Measurements from ENCODE around the gene PSMC1. TPM values are rescaled to one million over a fixed set of nuclear protein-coding genes. Genes with fewer than 3 reads are reported as not detected.
A peak's percentile ranks its signal among the peaks of the same experiment; 100 is the strongest.
"Not testable (repeated sequence)": the region's sequence is repeated elsewhere in the genome, so short reads cannot be mapped to it uniquely, and the experiment has no call there.

The PSMC1 gene
- total RNA-seq, result 162 and 167 TPM in 2 replicates

GRCh38 chr14:90256354-90257131 lies at the start of gene PSMC1:
PSMC1 (plus strand) TSS chr14:90256553; CDS start chr14:90256598, 45 bp downstream.
- Mint-ChIP-seq H3K27me3 (ENCODE audit: low read depth) (no peaks in the 10 kb centered on the region), H3K27ac (peak within 1 kb of the TSS; percentile 93), H3K9me3 (peaks cover 6% of the 10 kb centered on the region), H3K36me3 (ENCODE audit: low read depth) (peaks cover 42% of the 10 kb centered on the region), H3K4me1 (ENCODE audit: low read depth) (peaks cover 19% of the 10 kb centered on the region), H3K4me3 (ENCODE audit: low read depth) (peak within 1 kb of the TSS; percentile 98)
- DNase-seq (ENCODE audit: low spot score), result peak; percentile 83
- intact Hi-C loops (cut with micrococcal nuclease), result loop anchor here (1.0 to 5.0 kb wide), 6 partner anchors 18 to 299 kb away; partner anchors contain the start of genes NRDE2 and TDP1

DNA sequence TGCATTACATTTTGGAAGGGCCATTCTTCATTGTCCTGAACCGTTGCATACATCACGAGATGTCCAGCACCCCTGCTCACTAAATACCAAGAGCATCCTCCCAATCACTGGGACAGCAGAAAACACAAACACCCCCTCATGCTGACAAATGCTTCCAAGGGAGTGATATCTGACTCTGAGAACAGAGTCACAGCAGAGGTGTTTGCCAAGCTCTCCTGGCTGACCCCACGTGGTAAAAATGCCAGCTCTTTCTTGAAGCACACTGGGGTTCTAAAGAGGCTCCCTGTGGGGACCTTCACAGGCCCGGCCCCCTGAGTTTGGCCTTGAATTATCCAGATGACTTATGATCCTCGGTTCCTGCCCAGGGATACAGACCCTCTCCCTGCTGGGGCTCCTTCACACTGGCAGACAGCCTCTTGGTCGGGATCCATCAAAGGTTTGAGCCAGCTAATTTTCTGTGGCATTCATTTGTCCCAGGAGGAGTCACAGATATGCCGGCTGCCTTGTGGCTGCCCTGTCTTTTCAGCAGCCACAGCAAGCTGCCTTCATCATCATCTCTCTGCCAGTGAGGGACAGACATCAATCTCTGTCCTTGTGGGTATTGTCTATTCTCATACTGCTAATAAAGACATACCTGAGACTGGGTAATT lies 43.1 kb upstream of the PSMC1 start:
- H3K4me1 Mint-ChIP-seq (ENCODE audit: low read depth), result no peaks in the 10 kb centered on the region
- no peak overlapping the region for H3K27ac Mint-ChIP-seq
- H3K27me3 Mint-ChIP-seq (ENCODE audit: low read depth), result no peaks in the 10 kb centered on the region
- no peak for DNase-seq (ENCODE audit: low spot score)
- intact Hi-C loops (cut with micrococcal nuclease), result no loop called here
- no peaks in the 10 kb centered on the region for H3K9me3 Mint-ChIP-seq
- no peaks in the 10 kb centered on the region for H3K36me3 Mint-ChIP-seq (ENCODE audit: low read depth)
- H3K4me3 Mint-ChIP-seq (ENCODE audit: low read depth), result no peak overlapping the region

DNA sequence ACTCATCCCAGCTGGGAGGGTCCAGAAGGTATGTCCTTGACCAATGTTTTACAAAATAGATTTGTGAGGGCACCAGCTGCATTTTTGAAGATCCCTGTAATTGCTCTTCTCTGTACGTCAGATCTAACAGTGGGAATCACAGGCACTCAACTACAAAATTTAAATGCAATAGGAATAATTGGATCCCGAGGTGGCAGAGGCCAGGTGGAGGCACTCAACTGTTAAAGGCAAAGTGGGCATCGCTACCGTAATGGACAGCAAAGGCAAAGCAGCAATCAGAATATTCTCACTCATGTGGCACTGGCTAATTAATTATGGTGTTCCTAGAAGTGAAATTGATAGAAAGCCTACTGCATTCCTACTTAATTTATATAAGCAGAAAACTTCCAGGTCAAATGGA lies 27.9 kb upstream of the PSMC1 start:
- H3K9me3 Mint-ChIP-seq, result peaks cover 4% of the 10 kb centered on the region
- no peaks in the 10 kb centered on the region for H3K4me1 Mint-ChIP-seq (ENCODE audit: low read depth)
- no peak overlapping the region for H3K4me3 Mint-ChIP-seq (ENCODE audit: low read depth)
- H3K27me3 Mint-ChIP-seq (ENCODE audit: low read depth), result peaks cover 6% of the 10 kb centered on the region
- no peaks in the 10 kb centered on the region for H3K36me3 Mint-ChIP-seq (ENCODE audit: low read depth)
- H3K27ac Mint-ChIP-seq, result no peak overlapping the region
- intact Hi-C loops (cut with micrococcal nuclease), result no loop called here
- DNase-seq (ENCODE audit: low spot score), result no peak

DNA sequence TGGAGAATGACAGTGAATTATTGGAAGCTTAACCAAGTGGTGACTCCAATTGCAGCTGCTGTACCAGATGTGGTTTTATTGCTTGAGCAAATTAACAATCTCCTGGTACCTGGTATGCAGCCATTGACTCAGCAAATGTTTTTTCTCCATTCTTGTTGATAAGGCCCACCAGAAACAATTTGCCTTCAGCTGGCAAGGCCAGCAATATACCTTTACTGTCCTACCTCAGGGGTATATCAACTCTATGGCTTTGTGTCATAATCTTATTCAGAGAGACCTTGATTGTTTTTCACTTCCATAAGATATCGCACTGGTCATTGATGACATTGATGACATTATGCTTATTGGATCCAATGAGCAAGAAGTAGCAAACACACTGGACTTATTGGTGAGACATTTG lies 26.4 kb upstream of the PSMC1 start:
- not testable (repeated sequence) for H3K4me1 Mint-ChIP-seq (ENCODE audit: low read depth); DNase-seq (ENCODE audit: low spot score); H3K27ac Mint-ChIP-seq

DNA sequence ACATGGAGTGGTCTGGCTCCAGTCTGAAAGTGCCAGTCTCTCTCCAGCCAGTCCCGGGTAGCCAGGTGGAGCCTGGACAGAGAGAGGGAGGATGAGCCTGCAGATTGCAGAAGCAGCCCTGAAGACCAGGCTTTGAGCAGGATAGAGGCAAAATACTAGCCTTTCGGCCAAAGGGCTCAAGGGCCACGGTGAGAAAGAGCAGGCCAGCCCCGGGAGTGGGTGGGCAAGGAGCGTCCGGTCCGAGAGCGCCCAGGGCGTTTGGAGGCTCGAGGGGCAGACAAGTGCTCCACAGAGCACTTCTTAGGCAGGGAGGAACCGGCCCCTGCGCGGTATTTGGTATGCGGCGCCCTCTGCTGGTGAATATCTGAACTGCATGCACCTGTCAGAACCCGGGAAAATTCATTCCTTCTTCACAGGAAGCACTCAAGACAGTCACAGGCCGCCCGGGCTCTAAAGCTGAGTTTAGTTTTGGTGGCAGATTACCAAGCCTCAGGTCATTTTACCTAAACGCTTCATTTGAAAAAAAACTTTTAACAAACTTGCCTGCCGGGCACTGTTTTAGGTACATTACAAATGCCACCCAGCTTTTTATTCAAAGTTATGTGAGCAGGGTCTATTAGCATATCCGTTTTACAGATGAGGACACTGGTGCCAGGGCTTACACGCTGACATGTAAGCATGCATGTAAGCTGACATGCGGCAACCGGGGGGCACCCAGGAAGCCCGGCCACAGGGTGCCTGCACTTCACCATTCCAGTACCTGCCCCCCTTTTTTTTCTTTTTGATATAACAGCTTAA lies 21.0 kb upstream of the PSMC1 start:
- intact Hi-C loops (cut with micrococcal nuclease), result loop anchor here (1.0 to 10.0 kb wide), 3 partner anchors 171 to 296 kb away; partner anchors contain the start of gene KCNK13
- DNase-seq (ENCODE audit: low spot score), result peak; percentile 58
- Mint-ChIP-seq H3K4me1 (ENCODE audit: low read depth) (peaks cover 3% of the 10 kb centered on the region), H3K4me3 (ENCODE audit: low read depth) (no peak overlapping the region), H3K27me3 (ENCODE audit: low read depth) (peaks cover 9% of the 10 kb centered on the region), H3K36me3 (ENCODE audit: low read depth) (peaks cover 11% of the 10 kb centered on the region), H3K27ac (no peak overlapping the region), H3K9me3 (peaks cover 38% of the 10 kb centered on the region)

More for the DNA sequence above, 26.4 kb upstream of the PSMC1 start:
- not testable (repeated sequence) for H3K9me3 Mint-ChIP-seq; H3K36me3 Mint-ChIP-seq (ENCODE audit: low read depth); H3K4me3 Mint-ChIP-seq (ENCODE audit: low read depth); H3K27me3 Mint-ChIP-seq (ENCODE audit: low read depth)
- intact Hi-C loops (cut with micrococcal nuclease), result loop anchor here (10.0 kb wide), 2 partner anchors 165 to 255 kb away; partner anchors contain the start of gene KCNK13

GRCh38 chr14:90239139-90239538 lies 17.2 kb upstream of the PSMC1 start:
- intact Hi-C loops (cut with micrococcal nuclease), result loop anchor here (10.0 kb wide), 2 partner anchors 174 to 264 kb away; partner anchors contain the start of gene KCNK13
- DNase-seq (ENCODE audit: low spot score), result no peak

GRCh38 chr14:90242444-90242843 lies 13.9 kb upstream of the PSMC1 start:
- Mint-ChIP-seq H3K4me3 (ENCODE audit: low read depth) (no peak overlapping the region), H3K36me3 (ENCODE audit: low read depth) (peaks cover 13% of the 10 kb centered on the region), H3K27ac (no peak overlapping the region), H3K4me1 (ENCODE audit: low read depth) (no peaks in the 10 kb centered on the region), H3K27me3 (ENCODE audit: low read depth) (peaks cover 4% of the 10 kb centered on the region), H3K9me3 (peaks cover 42% of the 10 kb centered on the region)
- intact Hi-C loops (cut with micrococcal nuclease), result no loop called here
- DNase-seq (ENCODE audit: low spot score), result no peak

More at GRCh38 chr14:90239139-90239538, 17.2 kb upstream of the PSMC1 start:
- Mint-ChIP-seq H3K9me3 (peaks cover 48% of the 10 kb centered on the region), H3K4me3 (ENCODE audit: low read depth) (no peak overlapping the region), H3K36me3 (ENCODE audit: low read depth) (peaks cover 14% of the 10 kb centered on the region), H3K27me3 (ENCODE audit: low read depth) (peaks cover 2% of the 10 kb centered on the region), H3K4me1 (ENCODE audit: low read depth) (peaks cover 3% of the 10 kb centered on the region), H3K27ac (no peak overlapping the region)

DNA sequence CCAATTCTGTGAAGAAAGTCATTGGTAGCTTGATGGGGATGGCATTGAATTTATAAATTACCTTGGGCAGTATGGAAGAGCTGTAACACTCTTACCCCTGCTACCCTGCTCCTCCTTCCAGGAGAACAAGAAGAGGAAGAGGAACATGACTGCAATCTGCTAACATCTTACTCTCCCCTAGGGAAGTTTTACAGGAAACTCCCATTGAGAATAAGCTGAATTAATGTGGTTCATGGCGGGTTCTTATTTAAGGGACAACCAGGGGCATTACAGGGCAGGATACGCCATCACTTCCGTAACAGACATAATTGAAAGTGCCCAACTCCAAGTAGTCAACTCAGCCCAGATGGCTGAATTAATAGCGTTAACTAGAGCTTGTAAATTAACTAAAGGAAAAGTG lies 9.4 kb upstream of the PSMC1 start:
- no peaks in the 10 kb centered on the region for H3K4me1 Mint-ChIP-seq (ENCODE audit: low read depth)
- no peak for DNase-seq (ENCODE audit: low spot score)
- H3K4me3 Mint-ChIP-seq (ENCODE audit: low read depth), result no peak overlapping the region
- no peaks in the 10 kb centered on the region for H3K36me3 Mint-ChIP-seq (ENCODE audit: low read depth)
- intact Hi-C loops (cut with micrococcal nuclease), result no loop called here
- no peak overlapping the region for H3K27ac Mint-ChIP-seq
- peaks cover 9% of the 10 kb centered on the region for H3K27me3 Mint-ChIP-seq (ENCODE audit: low read depth)
- peaks cover 8% of the 10 kb centered on the region for H3K9me3 Mint-ChIP-seq

GRCh38 chr14:90247441-90247840 lies 8.9 kb upstream of the PSMC1 start:
- H3K9me3 Mint-ChIP-seq; H3K4me1 Mint-ChIP-seq (ENCODE audit: low read depth); H3K4me3 Mint-ChIP-seq (ENCODE audit: low read depth); intact Hi-C loops (cut with micrococcal nuclease); DNase-seq (ENCODE audit: low spot score); H3K27me3 Mint-ChIP-seq (ENCODE audit: low read depth); H3K36me3 Mint-ChIP-seq (ENCODE audit: low read depth); H3K27ac Mint-ChIP-seq: not testable (repeated sequence)

GRCh38 chr14:90248594-90248993 lies 7.8 kb upstream of the PSMC1 start:
- no peaks in the 10 kb centered on the region for H3K4me1 Mint-ChIP-seq (ENCODE audit: low read depth)
- intact Hi-C loops (cut with micrococcal nuclease), result no loop called here
- DNase-seq (ENCODE audit: low spot score), result no peak
- H3K4me3 Mint-ChIP-seq (ENCODE audit: low read depth), result no peak overlapping the region
- peaks cover 8% of the 10 kb centered on the region for H3K9me3 Mint-ChIP-seq
- no peak overlapping the region for H3K27ac Mint-ChIP-seq
- peaks cover 9% of the 10 kb centered on the region for H3K27me3 Mint-ChIP-seq (ENCODE audit: low read depth)
- H3K36me3 Mint-ChIP-seq (ENCODE audit: low read depth), result no peaks in the 10 kb centered on the region

- intact Hi-C loops (cut with micrococcal nuclease), result no loop called here
- Mint-ChIP-seq H3K27ac (no peak overlapping the region), H3K9me3 (no peaks in the 10 kb centered on the region), H3K27me3 (ENCODE audit: low read depth) (peaks cover 5% of the 10 kb centered on the region), H3K36me3 (ENCODE audit: low read depth) (peaks cover 23% of the 10 kb centered on the region), H3K4me3 (ENCODE audit: low read depth) (no peak overlapping the region), H3K4me1 (ENCODE audit: low read depth) (peaks cover 19% of the 10 kb centered on the region)
- no peak for DNase-seq (ENCODE audit: low spot score)
Observed at GRCh38 chr14:90253826-90254225, 2.5 kb upstream of the PSMC1 start.

DNA sequence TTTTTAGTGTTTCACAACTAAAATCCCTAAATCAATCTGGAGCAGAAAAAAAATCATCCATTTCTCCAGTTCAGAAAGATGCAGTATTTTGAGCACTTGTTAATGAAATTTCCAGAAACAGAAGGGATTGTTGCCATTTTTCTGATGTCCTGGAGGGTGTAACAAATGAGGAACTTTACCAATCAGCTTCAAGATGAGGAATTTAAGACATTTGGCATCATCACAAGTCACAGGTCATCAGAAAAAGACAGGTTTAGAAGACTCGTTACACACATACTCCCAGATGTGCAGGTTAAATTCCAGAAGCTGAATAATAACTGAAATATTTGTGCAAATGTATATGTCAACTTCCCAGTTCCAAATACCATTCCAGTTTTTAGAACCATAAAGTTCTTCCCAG lies 482 bp upstream of the PSMC1 start:
- DNase-seq (ENCODE audit: low spot score), result no peak
- Mint-ChIP-seq H3K27ac (peak overlapping the region; percentile 24), H3K36me3 (ENCODE audit: low read depth) (peaks cover 35% of the 10 kb centered on the region), H3K4me1 (ENCODE audit: low read depth) (peaks cover 19% of the 10 kb centered on the region), H3K4me3 (ENCODE audit: low read depth) (peak overlapping the region; percentile 28), H3K9me3 (peaks cover under 1% of the 10 kb centered on the region), H3K27me3 (ENCODE audit: low read depth) (no peaks in the 10 kb centered on the region)
- intact Hi-C loops (cut with micrococcal nuclease), result loop anchor here (1.0 to 5.0 kb wide), 6 partner anchors 19 to 299 kb away; partner anchors contain the start of genes NRDE2 and TDP1
